Liver (tissue), 3 donors: Measurements from ENCODE around the gene UCN2.

Experiments used
- EGR1 ChIP-seq, 2 donors: IDR thresholded peaks; 2 replicates each; pipeline ENCODE4 v1.6.1; 2016 to 2018; ENCODE audit warnings: antibody characterized with exemption in 2 of 2, low read depth in 2 of 2
- JUND ChIP-seq, 2 donors: IDR thresholded peaks; 2 replicates each; pipeline ENCODE4 v1.6.1; 2016; ENCODE audit warnings: antibody characterized with exemption in 2 of 2
- RAD21 ChIP-seq, 2 donors: IDR thresholded peaks; 2 replicates each; pipeline ENCODE4 v1.6.1; 2016; ENCODE audit warnings: antibody characterized with exemption in 2 of 2, mild to moderate bottlenecking in 2 of 2
- SP1 ChIP-seq: IDR thresholded peaks from 2 replicates; pipeline ENCODE4 v1.6.1; 2018; ENCODE audit warnings: antibody characterized with exemption, mild to moderate bottlenecking
- TF ChIP-seq, protein P1 (sequence below): IDR thresholded peaks from 2 replicates; pipeline ENCODE4 v1.6.1; 2016; ENCODE audit warnings: antibody characterized with exemption, mild to moderate bottlenecking
- TF ChIP-seq, protein P2 (sequence below): fragments of 150-350 bp; IDR thresholded peaks from 2 replicates; pipeline ENCODE4 v1.5.1; 2017; ENCODE audit warnings: improper control_type of control experiment, low read depth, low read length; ENCODE audit not compliant: missing input control
- TF ChIP-seq, protein P3 (sequence below): IDR thresholded peaks from 2 replicates; pipeline ENCODE4 v1.6.1; 2016; ENCODE audit warnings: antibody characterized with exemption
- donor health status: healthy.
- donor health status: healthy.

DNA sequence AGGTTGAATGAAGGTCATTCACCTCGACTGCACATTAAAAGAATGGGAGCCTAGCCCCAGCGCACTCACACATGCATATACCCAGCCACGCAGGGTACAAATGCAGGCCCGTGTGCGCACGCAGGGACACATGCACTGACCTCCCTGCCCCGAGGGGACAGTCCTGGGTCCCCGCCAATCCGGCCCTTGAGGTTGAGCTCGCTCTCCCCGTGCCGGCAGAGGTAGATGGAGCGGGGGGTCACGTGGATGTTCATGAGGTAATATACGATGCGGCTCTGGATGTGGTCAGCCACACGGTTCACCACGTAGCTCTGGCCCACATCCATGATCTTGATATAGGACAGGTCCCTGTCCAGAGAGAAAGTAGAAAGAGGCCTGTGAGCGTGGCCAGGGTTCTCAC lies 27.5 kb downstream of the UCN2 start:
- TF ChIP-seq, protein P1, sequence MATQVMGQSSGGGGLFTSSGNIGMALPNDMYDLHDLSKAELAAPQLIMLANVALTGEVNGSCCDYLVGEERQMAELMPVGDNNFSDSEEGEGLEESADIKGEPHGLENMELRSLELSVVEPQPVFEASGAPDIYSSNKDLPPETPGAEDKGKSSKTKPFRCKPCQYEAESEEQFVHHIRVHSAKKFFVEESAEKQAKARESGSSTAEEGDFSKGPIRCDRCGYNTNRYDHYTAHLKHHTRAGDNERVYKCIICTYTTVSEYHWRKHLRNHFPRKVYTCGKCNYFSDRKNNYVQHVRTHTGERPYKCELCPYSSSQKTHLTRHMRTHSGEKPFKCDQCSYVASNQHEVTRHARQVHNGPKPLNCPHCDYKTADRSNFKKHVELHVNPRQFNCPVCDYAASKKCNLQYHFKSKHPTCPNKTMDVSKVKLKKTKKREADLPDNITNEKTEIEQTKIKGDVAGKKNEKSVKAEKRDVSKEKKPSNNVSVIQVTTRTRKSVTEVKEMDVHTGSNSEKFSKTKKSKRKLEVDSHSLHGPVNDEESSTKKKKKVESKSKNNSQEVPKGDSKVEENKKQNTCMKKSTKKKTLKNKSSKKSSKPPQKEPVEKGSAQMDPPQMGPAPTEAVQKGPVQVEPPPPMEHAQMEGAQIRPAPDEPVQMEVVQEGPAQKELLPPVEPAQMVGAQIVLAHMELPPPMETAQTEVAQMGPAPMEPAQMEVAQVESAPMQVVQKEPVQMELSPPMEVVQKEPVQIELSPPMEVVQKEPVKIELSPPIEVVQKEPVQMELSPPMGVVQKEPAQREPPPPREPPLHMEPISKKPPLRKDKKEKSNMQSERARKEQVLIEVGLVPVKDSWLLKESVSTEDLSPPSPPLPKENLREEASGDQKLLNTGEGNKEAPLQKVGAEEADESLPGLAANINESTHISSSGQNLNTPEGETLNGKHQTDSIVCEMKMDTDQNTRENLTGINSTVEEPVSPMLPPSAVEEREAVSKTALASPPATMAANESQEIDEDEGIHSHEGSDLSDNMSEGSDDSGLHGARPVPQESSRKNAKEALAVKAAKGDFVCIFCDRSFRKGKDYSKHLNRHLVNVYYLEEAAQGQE: no peak
- TF ChIP-seq JUND (IDR thresholded peaks at IDR 0.05): no peak
- TF ChIP-seq, protein P2, sequence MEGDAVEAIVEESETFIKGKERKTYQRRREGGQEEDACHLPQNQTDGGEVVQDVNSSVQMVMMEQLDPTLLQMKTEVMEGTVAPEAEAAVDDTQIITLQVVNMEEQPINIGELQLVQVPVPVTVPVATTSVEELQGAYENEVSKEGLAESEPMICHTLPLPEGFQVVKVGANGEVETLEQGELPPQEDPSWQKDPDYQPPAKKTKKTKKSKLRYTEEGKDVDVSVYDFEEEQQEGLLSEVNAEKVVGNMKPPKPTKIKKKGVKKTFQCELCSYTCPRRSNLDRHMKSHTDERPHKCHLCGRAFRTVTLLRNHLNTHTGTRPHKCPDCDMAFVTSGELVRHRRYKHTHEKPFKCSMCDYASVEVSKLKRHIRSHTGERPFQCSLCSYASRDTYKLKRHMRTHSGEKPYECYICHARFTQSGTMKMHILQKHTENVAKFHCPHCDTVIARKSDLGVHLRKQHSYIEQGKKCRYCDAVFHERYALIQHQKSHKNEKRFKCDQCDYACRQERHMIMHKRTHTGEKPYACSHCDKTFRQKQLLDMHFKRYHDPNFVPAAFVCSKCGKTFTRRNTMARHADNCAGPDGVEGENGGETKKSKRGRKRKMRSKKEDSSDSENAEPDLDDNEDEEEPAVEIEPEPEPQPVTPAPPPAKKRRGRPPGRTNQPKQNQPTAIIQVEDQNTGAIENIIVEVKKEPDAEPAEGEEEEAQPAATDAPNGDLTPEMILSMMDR: no peak
- no peak for TF ChIP-seq RAD21 (IDR thresholded peaks at IDR 0.05)
- no peak for TF ChIP-seq SP1
- TF ChIP-seq, protein P3, sequence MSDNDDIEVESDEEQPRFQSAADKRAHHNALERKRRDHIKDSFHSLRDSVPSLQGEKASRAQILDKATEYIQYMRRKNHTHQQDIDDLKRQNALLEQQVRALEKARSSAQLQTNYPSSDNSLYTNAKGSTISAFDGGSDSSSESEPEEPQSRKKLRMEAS: no peak
- no peak for TF ChIP-seq EGR1 (IDR thresholded peaks at IDR 0.05; ENCODE audit: low read depth in 2 of 2)
